ENCODE results near the gene PI16.
"Not testable (repeated sequence)": the region's sequence is repeated elsewhere in the genome, so short reads cannot be mapped to it uniquely, and the experiment has no call there.

The PI16 gene

DNA sequence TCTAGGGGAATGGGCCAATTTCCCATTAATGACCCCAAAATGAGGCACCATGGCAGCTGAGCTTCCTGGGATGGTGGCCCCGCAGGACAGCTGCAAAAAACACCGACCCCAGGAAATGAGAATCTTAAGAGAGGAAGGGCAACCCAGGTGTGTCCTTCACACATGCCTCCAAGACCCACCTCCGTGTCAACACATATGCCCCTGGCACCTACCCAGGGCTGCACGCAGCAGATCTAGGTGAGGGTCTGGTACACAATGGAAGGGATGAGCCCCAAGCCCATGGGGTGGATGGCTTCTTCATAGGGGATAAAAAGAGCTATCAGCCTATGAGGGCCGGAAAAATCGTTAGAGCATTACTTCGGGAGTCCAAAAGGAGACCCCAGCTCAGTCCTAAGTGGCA is 22.0 kb downstream of the PI16 start:
- no peak for DNase-seq

DNA sequence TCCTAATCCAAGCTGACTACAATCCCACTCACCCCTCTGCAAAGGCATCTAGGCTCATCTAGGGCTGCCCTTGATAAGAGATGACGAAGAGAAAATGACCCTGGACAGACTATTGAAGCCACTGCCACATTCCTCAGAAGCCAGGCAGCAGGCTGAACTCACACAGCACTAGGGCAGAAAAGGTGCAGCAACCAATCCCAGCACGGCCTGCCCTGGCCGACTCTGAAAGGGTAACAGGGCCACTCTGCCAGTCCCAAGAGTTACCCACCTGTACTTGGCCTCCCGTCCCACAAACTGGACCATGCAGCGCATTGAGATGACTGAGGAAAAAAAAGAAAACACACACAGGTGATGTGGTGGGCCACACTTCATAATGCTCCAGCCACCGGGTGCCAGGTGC is 22.4 kb downstream of the PI16 start:
- no peak for DNase-seq

DNA sequence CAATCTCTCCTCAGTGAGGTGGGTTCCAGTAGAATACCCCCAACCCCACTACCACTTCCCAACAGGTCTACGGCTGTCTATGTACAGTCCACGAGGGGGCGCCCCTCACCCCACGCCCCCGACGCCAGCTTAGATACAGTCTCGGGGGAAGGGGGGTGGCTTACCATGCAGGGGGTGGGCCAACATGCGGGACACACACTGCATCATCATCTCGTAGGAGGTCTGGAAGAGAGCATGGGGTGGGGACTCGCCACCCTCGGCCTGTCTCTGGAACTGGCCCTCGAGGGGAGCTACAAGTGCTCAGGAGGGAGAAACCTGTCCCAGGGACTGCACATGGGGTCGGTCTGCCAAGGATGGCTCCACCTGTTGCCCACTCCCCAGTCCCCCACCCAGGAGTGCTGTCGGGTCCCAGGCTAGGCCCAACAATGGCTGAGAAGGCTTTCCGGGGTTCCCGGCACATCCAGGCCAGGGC is 23.0 kb downstream of the PI16 start:
- no peak for DNase-seq

DNA sequence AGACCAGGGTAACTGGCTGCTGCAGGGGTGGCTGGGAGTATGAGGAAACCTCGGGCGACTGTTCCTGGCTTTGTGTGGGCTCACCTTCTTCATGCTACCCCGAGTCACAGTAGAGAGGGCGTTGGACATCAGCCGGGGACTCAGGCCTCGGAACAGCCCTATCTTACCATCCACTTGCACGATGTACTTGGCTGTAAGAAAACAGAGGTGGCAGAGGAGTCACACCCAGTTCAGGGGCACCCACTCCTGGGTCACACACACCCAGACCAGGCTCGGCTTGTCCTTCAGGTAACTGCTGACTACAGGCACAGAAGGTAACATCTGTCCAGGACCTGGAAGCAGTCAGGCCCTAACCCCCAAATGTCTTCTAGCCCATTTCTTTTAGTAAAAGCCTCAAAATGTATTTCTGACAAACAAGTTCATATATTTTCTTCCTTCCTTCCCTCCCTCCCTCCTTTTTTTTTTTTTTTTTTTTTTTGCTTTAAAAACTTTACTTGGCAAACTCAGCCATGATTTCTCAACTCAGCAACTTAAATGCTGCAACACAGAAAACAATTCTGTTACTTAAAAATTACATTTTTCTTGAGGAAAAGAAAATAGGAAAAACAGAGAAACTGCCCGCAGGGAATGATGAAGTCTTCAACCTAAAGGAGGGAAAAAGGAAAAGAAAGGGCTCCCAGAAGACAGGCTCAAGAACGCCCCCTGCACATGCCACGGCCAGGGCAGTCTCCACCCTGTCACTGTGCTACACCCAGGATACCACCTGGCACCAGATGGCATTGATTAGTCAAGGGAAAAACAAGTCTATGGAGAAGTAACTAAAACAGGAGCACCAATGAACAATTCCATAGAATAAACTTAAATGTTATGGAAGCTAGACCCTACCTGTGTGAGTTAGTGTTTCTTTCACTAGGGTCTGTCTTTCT is 24.1 kb downstream of the PI16 start:
- DNase-seq = peak; percentile 61

DNA sequence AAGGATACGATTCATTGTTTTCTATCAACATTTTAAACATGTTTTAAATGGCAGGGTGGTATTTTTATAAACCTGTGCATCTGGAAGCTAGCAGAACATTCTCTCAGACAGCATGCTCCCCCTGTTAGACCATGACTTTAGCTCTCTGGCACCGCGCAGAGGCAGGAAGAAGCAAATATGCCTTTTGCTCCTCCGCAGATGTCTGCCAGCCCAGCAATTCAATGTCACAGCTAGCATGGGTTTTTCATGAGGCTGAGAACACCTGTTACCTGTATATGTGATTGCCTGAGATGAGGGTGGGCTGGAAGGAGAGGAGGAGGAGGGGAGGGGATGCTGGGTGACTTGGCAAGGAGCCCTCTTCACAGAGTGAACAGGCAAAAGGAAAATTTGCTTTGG is 24.8 kb downstream of the PI16 start:
- DNase-seq = peak; percentile 70

DNA sequence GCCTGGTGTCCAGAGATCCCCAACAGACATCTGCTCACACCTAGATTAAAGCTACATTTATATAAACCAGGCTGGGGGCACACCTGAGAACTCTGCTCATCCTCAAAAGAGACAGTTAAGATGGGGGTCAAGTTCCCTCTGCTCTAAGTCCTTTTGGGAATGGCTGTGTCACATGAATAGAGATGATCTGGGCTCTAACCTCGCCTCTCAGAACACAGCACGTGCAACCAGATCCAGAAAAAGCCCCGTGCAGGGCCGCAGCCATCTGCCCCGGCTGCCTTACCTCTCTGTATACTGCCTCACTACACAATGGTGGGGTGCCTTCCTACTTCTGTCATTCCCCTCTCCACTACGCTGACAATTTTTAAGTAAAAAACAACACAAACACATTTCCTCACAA is 25.6 kb downstream of the PI16 start:
- no peak for DNase-seq

DNA sequence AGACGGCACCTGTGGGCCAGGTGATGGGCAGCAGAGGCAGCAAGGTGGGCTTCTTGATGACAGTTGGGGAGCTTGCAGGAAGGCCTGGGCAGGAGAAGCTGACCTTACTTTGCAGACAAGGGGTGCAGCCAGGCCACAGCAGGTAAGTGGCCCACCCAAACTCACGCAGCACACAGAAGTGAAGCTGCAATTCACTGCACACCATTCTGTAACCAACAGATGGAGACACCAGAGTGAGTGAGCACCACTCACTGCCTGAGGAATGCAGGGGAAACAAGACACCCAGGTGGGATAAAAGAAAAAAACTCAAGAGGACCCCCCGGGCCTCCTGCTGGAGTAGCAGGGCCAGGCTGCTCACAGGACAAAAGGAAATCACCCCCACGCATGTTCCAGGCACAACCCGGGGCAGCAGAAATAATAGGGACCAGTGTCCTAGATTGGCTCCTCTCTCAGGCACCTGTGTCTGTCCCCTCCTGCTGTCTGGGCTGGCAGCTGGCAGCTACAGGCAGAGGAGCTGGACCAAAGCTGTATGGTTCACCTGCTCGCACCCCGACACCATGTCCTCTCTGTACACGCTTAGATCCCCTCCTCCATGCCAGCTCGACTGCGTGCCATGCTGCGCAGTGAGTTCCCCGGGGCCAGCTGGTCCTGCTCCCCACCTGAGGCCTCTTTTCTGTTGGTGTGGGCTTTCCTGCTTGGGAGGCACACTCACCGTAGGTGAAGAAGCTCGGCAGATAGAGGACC is 26.5 kb downstream of the PI16 start:
- DNase-seq = no peak

DNA sequence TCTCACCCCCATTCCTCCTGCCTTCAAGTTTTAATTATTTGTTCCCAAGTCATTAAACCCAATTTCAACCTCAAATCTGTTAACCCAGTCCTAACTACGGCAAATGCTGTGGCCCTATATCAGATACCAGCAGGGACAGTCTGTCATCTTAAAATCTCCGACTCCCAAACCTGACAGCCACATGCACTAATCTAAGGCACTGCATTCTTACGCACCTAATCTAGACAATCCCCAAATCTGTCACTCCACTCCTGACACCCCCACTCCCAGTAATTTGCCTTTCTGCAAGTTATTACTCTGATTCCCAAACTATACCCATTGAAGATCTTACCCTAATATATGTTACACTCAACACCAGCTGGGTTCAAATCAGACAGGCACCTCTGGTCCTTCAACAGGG is 29.0 kb downstream of the PI16 start:
- no peak for DNase-seq

DNA sequence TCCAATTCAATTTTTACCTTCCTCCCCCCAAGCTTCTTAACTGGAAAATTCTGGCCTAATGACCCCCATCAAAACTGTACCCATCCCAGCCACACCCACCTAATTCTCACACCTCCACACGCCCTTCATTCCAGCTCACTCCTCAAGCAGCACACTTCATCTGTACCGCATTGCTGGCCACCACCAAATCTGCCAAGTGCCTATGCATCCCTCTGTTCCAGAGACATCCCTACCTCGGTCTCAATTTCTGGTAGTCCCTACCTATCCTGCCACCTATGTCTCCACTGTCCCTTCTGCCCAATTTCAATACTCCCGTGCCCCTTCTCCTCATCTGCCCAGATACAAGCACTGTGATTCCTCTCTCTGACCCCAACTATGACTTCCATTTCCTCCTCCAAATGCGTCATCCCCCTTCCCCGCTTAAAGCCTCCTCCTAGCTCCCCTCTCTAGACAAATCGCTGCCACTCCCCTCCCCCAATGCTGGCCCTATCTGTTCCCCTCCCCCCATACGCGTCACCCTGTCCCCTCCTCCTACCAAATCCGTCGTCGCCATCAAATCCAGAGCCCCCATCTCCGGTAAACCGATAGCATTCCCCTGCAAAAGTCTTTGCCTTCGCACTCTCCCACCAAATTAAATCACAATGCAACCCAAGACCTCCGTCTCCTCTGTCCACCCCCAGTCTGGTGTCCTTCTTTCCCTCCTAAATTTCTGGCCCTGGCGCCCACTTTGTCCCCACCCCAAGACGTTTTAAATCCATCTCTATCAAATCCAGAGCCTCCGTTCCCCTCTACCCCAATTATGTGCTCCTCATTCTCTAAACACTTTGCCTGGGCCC is 30.3 kb downstream of the PI16 start:
- DNase-seq = peak; percentile 23

DNA sequence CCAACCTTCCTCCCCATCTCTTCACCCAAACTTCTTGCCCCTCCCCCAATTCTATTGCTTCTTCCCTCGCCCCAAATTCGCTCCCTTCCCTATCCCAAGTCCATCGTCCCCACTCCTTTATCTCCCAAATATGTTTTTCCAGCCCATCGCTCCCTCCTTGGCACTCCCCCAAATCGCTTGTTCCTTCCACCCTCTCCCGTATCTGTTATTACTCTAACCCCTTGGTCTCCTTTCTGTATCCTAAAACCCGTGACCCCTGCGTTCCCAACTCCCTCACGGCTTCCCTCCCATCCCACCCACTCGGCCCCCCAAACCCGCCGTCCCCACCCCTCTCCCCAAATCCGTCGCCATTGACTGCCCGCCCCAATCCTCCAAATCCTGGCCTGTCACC is 30.9 kb downstream of the PI16 start:
- DNase-seq = no peak

DNA sequence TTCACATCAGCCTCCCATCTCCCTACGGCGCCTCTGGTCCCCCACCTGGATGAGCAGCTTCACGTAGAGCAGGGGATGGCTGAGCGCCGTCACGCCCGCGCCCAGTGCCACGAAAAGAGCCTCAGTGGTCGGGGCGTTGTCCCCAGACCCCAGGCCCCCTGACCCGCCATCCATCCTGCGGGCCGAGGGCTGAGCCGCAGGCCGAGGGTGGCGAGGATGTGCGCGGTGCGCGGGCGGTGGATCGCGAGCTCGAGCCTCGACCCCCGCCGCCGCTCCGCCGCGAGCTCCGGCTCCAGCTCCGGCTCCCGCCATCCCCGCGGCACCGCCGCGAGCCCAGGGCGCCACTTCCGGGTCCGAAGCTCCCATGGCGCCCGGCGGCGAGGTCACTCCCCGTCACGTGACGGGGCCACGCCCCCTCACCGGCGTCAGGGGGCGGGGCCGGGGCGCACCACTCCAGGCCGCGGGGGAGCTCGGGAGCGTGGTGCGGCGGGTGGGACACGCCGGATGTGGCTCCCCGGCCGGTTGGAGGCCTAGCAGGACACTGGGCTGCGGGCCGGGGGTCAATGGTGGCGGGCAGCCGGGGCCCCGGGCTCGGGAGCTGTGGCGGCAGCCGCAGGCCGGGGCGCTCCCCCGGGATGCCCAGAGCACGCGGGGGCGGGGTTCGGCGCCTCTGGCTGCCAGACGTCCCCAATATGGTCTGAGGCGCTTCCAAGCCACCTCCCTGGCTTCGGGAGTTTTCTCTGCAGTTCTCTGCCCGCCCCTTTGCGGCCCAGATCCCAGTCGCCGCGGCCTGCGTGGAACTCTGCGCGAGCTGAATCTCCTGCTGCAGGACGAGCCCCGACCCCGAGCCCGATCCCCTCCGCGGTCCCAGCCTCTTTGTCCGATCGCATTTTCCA is 31.5 kb downstream of the PI16 start, which contains the start of gene MTCH1:
MTCH1 (minus strand) TSS at position 389 of the 896 bp plus-strand sequence; CDS start at position 366, 23 bp downstream.
- peak; percentile 90 for DNase-seq

DNA sequence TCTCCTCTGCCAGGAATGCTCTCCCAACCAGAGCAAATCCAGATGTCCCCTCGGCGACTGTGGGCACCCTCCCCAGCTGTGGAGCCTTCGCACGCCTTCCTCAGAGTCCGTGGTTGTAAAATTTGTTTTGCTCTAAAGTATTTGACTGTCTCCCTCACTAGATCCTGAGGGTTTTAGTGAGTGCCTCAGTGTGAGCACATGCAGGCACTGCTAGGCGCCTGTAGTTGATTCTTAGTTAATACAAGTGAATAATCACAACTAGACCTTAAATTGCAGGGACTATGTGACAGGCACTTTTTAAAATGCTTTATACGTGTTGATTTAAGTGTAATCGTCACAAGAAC is 32.1 kb downstream of the PI16 start:
- DNase-seq = peak; percentile 37

DNA sequence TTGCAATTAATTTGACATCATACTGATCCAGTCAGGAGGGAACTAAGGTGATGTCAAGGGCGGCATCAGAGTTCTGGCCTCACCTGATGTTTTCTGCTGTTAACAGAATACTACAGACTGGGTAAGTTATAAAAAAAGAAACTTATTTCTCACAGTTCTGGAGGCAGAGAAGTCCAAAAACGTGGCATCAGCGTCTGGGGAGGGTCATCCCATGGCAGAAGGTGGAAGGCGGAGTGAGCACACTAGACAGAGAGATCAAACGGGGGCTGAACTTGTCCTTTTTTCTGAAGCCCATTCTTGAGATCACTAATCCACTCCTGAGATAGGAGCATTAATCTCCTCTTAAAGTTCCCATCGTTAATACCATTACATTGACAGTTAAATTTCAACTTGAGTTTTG is 34.7 kb downstream of the PI16 start:
- DNase-seq = no peak

DNA sequence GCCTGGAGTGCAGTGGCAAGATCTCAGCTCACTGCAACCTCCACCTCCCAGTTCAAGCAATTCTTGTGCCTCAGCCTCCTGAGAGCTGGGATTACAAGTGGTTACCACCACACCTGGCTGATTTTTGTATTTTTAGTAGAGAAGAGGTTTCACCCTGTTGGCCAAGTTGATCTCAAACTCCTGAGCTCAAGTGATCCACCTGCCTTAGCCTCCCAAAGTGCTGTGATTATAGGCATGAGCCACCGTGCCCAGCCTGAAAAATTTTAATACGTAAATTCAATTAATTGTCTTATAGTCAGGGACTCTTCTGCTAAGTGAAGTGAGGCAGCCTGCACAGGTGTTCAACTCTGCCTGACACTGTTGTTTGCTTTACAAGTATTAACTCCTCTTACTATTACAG is 35.9 kb downstream of the PI16 start:
- not testable (repeated sequence) for DNase-seq

DNA sequence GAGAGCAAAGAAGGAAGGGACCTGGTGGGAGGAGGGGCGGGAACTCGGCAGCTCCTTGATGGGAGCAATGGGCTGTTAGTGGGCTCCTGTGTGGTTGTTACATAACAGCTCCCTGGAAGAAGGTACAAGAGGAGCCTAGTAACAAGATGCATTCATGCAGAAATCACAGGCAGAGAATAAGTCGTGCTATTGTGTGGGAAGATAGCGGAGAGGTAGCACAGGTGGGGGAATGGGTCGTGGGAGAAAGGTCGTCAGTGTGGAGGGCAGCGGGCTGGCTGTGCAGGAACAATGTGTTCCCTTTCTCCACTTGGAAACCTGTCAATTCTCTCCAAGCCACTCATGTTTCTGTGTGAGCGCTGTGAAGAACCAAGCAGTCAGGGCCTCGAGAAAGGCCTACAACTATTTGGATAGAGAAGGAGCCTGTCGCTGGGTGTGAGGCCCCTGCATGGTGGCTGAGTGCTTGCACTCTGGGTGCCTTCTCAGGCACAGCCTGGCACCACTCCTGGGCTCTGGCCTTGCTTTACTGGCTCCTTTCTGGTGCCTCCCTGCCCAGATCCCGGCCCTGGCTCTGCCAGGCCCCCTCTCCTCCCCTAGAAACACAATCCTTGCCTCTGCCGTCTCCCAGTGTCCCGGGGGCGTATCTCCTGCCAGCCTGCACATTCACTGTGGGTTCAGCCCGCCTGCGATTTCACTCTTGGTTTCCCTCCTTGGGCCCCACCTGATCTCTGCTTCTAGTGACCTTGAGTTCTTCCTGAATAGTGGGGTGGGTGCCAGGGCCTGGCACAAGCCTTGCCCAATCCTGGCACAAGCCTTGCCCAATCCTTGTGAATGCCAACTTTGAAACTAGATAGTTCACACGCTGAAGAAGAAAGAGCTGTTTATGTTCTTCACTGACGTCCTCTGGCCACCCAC is 43.5 kb downstream of the PI16 start:
- no peak for DNase-seq

DNA sequence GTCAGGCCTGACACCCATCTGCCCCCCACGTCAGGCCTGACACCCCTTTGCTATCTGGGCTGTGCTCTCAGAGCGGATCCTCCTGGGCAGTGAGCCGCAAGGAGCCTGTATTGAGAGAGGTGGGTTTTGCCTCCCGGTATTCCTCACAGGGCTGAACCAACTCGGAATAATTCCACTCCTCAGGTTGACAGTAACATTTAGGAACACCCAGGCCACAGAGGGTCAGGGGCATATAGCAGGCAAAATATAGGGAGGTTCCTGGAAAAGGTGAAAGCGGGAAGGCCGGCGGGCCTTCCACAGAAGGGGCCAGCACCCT is 44.1 kb downstream of the PI16 start:
- no peak for DNase-seq

DNA sequence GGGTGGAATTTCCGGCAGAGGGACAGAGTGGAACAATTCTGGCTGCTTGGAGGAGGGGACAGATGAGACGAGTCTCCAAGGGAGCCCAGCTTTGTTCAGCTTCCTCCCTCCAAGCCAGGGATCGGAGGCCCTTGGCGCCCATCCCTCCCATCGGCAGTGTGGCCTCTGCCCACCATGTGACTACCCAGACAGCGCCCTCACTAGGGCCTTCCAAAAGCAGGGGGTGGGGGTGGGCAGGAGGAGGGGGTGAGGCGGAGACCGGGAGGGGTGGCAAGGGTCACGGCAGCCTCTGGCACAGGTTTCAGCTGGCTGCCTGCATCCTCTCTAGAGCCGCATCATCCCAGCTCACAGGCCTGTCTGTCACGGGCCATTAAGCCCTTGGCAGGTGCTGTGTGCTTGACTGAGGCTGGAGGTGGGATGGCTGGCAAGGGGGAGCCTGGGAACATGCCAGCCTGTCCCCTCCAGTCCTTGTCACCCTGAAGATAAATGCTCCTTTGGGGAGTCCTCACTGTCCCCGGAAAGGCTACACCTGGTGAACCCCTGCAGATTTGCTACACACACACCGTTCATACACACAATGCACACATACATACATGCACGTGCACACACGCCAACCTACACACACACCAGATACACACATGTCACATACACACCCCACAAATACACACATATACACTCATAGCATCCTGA is 44.7 kb downstream of the PI16 start:
- no peak for DNase-seq

DNA sequence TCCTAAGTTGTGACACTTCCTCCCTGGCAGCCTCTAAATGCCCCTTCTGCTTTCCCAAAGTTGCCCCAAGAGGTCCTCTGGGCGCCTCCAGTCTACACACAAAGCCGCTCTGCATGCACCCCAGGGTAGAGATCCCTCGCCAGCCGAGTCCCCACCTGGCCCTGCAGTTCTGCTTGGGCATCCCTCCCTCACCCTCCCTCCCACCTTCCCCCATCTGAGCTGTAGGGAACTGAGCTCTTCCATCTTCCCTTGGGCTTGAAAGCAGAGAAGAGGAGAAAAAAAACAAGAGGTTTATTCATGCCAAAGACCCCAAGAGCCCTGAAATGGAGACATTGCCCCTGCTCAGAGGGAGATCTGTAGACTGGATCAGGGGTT is 45.2 kb downstream of the PI16 start:
- DNase-seq = no peak

DNA sequence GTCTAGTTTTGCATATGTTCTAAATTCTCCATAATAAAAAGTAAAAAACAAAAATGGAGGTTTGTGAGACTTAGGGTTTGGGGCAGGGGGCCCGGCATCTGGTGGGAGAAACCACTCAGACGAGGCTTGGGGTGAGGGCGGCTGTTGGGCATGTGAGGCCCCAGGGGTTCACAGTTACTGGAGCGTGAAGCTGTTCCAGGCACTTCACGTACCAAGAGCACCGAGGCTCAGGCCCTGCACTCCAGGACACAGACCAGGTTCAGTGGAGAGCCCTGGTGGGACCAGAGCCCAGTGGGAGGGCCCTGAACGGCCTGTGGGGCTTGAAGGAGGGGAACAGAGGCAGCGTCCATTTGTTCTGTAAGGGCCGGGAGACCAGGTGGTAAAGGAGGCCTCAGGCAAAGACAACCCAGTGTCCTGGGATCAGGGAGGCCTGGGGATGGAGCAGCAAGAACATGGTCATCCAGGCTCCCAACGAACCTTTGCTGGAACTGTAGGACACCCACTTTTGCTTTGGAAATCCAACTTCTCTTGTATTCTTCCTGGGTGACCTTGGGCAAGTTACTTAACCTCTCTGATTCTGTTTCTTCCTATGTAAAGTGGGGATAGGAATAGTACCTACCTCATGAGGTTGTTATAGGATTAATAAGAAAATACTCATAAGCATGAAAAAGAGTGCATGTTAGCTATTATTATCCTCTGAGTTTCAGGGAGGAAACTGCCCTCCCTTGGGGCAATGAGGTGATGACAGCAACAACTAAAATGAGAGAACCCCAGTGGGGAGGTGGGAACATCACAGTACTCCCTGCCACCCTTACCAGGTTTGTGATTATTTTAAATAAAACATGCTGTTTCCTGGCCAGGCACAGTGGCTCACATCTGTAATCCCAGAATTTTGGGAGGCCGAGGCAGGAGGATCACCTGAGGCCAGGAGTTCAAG is 49.8 kb downstream of the PI16 start:
- DNase-seq = no peak
